Measurements from ENCODE around the gene PACSIN2.

Gene PACSIN2

DNA sequence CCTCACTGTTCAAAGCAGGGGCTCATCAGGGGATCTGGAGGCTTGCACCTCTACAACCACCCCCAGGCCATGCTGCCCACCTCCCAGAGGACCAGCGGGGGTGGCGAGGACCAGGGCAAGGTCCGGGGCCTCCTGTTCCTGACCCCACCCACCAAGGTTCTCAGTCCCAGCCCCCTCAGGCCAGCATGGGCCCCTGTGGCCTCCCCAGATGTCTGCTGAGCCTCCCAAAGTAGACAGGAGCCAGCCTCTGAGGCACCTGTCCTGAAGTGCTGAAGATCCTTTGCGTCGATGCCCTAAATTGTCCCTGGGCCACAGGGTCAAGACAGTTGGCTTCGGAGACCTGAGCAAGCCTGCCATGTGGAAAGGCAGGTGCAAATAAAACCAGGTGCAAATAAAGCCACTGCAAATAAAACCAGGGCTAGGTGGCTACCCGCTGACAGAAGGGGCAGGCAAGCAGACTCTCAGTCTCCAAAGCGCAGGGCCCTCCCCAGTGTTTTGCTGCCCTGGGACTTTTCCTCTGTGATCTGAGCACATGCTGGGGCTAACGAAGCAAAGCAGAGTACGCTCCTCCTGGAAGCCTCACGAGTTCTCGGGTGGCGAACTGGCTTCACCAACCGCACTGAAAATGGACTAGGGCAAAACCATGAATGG is 135.5 kb downstream of the PACSIN2 start:
- Histone ChIP-seq H3K27ac (replicated peaks) (no peak overlapping the region), H3K27me3 (ENCODE audit: insufficient read depth, poor library complexity, severe bottlenecking) (no peaks in the 10 kb centered on the region), H3K4me3 (replicated peaks; ENCODE audit: insufficient read depth, low read length) (no peak overlapping the region)
- TF ChIP-seq, protein P1, sequence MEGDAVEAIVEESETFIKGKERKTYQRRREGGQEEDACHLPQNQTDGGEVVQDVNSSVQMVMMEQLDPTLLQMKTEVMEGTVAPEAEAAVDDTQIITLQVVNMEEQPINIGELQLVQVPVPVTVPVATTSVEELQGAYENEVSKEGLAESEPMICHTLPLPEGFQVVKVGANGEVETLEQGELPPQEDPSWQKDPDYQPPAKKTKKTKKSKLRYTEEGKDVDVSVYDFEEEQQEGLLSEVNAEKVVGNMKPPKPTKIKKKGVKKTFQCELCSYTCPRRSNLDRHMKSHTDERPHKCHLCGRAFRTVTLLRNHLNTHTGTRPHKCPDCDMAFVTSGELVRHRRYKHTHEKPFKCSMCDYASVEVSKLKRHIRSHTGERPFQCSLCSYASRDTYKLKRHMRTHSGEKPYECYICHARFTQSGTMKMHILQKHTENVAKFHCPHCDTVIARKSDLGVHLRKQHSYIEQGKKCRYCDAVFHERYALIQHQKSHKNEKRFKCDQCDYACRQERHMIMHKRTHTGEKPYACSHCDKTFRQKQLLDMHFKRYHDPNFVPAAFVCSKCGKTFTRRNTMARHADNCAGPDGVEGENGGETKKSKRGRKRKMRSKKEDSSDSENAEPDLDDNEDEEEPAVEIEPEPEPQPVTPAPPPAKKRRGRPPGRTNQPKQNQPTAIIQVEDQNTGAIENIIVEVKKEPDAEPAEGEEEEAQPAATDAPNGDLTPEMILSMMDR (IDR thresholded peaks at IDR 0.05; ENCODE audit: insufficient read depth, low read length), result no peak
- TF ChIP-seq GABPA (IDR thresholded peaks at IDR 0.05; ENCODE audit: low read depth) (no peak), SPI1 (IDR thresholded peaks at IDR 0.05; ENCODE audit: borderline replicate concordance, low read depth) (no peak), POLR2AphosphoS5 (IDR thresholded peaks at IDR 0.05; ENCODE audit: low read depth) (no peak), REST (IDR thresholded peaks at IDR 0.05; ENCODE audit: insufficient replicate concordance, low read depth) (no peak)
- DNase-seq (ENCODE audit: low read depth in 1 of 2, low spot score in 1 of 2), result no peak

DNA sequence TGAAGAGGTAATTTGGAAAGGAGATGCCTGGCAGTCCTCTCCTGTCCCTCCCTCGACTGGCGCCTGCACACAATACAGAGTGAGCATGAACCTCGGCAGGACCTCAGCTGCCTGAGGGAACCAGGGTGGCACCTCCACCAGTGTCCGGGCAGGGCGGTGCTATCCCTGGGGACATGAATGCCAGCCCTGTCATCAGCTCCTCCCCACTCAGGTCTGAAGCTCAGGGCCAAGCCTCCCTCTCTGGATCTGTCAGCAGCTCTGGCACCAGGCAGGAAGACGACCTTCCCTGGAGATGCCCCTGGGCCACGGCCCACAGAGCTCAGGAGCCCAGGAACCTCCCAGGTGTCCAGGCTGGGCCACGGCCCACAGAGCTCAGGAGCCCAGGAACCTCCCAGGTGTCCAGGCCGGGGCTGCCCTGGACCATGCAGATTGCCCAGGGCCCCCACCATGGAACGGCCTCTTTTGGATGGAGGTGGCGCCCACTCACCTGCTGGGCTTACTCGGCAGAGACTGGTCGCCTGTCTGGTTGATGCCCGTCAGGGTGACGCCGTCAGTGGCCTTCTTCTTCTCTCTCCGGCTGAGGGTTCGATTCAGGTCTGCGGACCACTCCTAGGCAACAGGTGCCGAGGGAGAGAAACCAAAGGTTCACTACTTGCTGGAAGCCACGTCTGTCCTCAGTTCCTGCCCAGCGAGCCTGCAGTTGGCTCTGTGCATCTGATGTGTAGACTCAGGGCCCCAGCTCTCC is 136.2 kb downstream of the PACSIN2 start:
- Histone ChIP-seq H3K27ac (replicated peaks) (no peak overlapping the region), H3K27me3 (ENCODE audit: insufficient read depth, poor library complexity, severe bottlenecking) (no peaks in the 10 kb centered on the region), H3K4me3 (replicated peaks; ENCODE audit: insufficient read depth, low read length) (no peak overlapping the region)
- TF ChIP-seq SPI1 (IDR thresholded peaks at IDR 0.05; ENCODE audit: borderline replicate concordance, low read depth) (no peak), REST (IDR thresholded peaks at IDR 0.05; ENCODE audit: insufficient replicate concordance, low read depth) (no peak), POLR2AphosphoS5 (IDR thresholded peaks at IDR 0.05; ENCODE audit: low read depth) (no peak), GABPA (IDR thresholded peaks at IDR 0.05; ENCODE audit: low read depth) (no peak)
- TF ChIP-seq, protein P1 (IDR thresholded peaks at IDR 0.05; ENCODE audit: insufficient read depth, low read length), result no peak
- no peak for DNase-seq (ENCODE audit: low read depth in 1 of 2, low spot score in 1 of 2)

- H3K27me3 ChIP-seq (ENCODE audit: insufficient read depth, poor library complexity, severe bottlenecking), result no peaks in the 10 kb centered on the region
- DNase-seq (ENCODE audit: low read depth in 1 of 2, low spot score in 1 of 2), result no peak
- no peak overlapping the region for H3K27ac ChIP-seq (replicated peaks)
- no peak overlapping the region for H3K4me3 ChIP-seq (replicated peaks; ENCODE audit: insufficient read depth, low read length)
- TF ChIP-seq SPI1 (IDR thresholded peaks at IDR 0.05; ENCODE audit: borderline replicate concordance, low read depth), result no peak
- no peak for TF ChIP-seq REST (IDR thresholded peaks at IDR 0.05; ENCODE audit: insufficient replicate concordance, low read depth)
- no peak for TF ChIP-seq GABPA (IDR thresholded peaks at IDR 0.05; ENCODE audit: low read depth)
- TF ChIP-seq POLR2AphosphoS5 (IDR thresholded peaks at IDR 0.05; ENCODE audit: low read depth), result no peak
- TF ChIP-seq, protein P1 (IDR thresholded peaks at IDR 0.05; ENCODE audit: insufficient read depth, low read length), result no peak
These were observed 137.2 kb downstream of the PACSIN2 start for GRCh38 chr22:42877597-42878340.
